Measurements from ENCODE around the gene STAC3.
A peak's percentile ranks its signal among the peaks of the same experiment; 100 is the strongest.

The STAC3 gene

GRCh38 chr12:57222286-57223190, 28.4 kb downstream of the STAC3 start:
- DNase-seq (ENCODE audit: low read depth) = no peak

DNA sequence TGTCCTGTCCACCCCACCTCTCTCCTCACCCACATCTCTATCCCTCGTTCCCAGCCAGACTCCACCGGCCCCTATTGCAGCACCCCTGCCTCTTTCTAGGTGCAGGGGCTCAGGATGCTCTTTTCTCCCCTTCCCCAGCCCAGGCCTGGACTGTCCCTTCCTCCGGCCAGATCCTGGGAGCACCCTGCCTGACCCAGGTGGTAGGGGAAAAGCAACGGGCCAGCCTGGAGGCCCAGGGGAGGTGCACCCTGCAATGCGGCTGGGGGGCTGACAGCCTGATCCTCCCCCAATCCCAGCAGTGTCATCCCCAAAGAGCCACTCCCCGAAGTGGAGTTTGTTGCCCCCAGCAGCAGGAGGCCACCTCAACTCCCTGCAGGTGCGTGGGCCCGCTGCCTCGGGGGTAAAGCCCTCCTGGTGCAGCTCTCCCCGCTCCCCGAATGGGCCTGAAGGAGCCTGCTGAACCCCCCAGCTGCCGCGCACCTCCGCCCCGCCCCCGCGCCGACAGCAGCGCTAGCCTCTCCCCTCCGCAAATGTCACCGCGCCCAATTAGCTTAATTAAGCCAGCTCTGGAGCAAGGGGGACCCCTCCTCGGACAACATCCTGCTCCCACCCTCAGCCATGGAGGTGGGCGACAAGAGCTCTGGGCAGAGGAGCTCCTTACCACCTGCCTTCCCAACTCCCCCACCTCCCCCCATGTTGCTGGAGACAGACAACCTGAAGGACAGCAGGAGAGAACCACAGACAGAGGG, 29.6 kb downstream of the STAC3 start:
- DNase-seq (ENCODE audit: low read depth) = no peak

- no peak for DNase-seq (ENCODE audit: low read depth)
Measured at GRCh38 chr12:57220770-57221168, 30.2 kb downstream of the STAC3 start.

DNA sequence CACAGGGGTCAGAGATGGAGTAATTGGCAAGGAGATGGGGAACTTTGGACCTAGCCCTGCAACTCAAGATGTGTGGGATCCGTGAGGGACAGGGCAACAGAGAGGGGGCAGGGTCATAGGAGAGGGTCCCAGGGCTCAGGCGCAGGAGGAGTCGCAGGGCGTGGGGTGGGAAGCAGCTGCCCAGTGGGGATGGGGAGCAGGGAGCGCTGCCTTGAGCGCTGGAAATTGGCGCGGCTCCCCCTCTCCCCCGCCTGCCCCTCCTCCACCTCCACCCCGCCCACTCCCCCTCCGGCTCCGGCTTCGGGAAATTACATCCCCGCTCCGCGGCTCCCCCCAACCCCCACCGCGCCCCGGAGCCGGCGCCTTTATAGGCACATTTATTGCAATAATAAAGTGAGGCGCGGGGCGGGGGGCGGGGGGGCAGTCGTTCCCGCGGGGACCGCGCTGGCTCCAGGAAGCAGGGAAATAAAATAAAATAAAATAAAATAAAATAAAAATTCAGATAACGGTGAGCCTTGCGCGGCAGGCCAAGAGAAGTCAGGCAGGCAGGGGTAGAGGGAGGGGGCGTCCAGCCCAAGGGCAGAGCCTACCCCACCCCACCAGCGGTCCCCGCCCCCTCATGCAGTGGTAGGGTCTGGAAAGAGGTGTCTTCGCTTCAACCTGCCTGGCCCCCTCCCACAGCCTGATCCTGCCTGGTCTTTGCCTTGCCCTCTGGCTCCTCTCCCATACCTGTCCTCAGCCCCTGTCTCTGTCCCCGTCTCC, 30.8 kb downstream of the STAC3 start:
- no peak for DNase-seq (ENCODE audit: low read depth)

GRCh38 chr12:57219205-57219992, 31.6 kb downstream of the STAC3 start:
- DNase-seq (ENCODE audit: low read depth) = no peak

- DNase-seq (ENCODE audit: low read depth) = no peak
Measured at GRCh38 chr12:57218030-57218853, 32.7 kb downstream of the STAC3 start.

DNA sequence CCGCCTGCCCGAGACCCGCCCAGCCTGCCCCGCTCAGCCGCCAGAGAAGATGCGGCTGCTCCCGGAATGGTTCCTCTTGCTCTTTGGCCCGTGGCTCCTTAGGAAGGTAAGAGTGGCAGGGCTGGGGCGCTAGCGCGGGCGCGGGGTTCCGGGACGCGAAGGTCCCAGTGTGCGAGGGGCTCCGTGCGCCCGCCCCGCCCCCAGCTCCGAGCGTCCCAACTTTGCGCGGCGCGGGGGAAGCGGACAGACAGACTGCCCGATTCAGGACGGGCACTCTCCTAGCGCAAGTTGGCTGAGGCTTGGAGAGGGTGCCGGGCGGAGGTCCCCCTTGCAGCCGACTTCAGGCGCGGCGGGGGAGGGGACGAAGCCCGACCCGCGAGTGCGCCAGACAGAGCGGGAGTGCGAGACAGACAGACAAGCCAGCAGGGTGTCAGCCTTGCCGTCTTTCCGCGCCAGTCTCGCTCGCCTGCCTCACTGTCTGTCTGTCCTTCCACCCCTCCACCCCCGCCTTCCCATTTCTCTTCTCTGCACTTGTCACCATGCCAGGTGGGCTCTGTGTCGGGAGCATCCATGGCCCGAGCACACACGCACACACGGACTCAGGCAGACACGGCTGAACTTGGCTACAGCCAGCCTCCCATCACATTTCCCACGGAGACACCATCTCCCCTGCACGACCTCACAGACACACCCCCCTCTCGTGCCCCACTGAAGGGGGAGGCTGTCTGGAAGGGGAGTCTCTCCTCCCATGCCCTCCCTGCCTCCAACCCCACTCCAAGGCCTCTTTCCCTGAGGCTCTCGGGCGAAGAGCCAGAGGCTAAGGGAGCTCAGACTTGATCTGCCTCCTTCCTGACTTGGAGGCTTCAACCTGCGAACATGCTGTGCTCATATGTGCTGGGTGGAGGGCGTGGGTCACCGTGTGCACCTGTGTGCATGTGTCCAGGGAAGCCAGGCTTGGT, 33.8 kb downstream of the STAC3 start:
- no peak for DNase-seq (ENCODE audit: low read depth)

DNA sequence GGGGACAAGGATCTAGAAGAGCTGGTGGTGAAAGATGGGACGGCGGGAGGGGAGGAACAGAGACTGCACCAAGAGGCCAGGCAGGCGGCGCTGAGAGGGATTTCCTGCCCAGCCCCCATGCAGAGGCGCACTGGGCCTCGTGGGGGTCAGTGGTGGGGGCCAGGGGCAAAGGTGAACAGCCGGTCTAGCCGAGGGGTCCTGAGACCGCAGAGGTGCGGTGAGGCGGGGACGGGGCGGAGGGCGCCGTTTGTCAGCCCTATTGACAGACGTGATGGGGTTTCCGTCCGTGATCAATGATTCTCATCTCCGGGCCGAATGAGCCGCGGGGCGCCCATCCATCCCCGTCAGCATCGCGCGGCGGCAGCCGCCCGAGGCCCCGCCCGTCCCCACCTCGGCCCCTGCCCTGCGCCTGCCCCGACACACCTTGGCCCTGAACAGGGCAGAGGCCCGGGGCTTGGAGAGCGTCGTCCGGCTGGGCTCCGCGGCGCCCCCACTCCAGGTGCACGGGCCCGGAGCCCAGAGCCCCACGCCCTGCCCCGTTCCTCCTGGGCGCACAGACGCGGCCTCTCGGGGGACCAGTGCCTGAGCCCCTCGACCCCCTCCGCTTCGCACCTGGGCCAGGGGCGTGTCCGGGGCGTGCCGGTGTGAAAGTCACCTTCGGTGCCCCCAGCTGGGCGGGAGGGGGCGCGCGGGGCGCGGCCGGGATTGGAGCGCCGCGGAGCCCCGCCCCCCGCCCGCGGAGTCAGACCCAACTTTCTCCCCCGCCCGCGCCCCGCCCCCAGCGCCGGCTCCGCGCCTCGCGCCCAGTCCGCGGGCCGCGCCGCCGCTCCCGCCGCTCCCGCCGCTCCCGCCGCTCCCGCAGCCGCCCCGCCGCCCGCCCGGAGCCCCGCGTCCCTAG, 34.7 kb downstream of the STAC3 start, which contains the start of gene NXPH4:
NXPH4 (plus strand) TSS at position 781 of the 898 bp plus-strand sequence. CDS start 176 bp downstream, outside the sequence.
- no peak for DNase-seq (ENCODE audit: low read depth)

DNA sequence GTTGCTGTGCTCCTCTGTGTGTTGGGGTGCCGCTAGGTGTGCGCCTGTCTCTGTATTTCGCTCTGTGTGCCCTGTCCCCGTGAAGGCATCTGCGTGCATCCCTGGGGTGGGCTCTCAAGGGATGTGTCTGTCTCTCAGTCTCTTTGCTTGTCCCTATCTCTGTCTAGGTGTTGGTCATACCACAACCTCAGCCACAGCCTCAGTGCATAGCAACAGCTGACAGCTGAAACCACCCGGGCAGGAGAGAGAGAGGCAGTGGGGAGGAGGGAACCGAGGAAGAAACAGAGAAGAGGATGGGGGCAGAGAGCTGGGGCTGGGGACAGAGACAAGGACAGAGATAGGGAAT, 35.3 kb downstream of the STAC3 start:
- no peak for DNase-seq (ENCODE audit: low read depth)

DNA sequence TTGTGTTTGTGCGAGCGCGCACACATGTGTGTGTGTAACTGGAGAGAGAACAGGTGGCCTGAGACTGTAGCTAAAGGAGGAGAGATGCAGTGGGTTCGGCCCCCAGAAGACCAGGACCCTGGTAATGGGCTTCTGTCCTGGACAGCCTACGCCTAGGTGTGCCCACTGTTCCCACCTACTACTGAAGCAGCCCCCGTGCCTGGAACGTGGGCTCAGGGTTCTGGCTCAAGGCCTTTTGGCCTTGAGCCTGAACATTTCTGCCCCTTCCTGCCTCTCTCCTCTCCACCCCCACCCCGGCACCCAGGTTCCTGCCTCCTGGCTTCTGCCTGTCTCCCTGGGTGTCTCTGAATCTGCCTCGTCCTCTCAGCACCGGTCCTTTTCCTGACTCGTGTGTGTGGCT, 35.9 kb downstream of the STAC3 start:
- no peak for DNase-seq (ENCODE audit: low read depth)

DNA sequence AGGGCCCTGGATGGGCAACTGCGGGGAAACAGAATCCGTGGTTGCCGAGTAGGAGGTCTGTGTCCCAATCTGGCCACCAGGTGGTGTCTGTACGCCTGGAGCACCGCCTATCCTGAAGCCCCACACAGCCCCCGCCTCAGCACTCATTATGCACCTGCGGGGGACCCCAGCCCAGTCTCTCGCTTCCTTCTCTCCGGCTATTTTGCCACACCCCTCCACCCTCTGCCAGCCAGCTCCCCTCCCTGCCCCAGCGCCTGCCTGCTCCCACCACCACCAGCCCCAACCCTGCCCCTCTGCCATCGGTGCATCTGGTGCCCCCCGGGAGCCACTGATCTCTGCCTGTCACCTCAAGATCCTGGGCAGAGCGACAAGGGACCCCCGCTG, 36.6 kb downstream of the STAC3 start:
- no peak for DNase-seq (ENCODE audit: low read depth)

DNA sequence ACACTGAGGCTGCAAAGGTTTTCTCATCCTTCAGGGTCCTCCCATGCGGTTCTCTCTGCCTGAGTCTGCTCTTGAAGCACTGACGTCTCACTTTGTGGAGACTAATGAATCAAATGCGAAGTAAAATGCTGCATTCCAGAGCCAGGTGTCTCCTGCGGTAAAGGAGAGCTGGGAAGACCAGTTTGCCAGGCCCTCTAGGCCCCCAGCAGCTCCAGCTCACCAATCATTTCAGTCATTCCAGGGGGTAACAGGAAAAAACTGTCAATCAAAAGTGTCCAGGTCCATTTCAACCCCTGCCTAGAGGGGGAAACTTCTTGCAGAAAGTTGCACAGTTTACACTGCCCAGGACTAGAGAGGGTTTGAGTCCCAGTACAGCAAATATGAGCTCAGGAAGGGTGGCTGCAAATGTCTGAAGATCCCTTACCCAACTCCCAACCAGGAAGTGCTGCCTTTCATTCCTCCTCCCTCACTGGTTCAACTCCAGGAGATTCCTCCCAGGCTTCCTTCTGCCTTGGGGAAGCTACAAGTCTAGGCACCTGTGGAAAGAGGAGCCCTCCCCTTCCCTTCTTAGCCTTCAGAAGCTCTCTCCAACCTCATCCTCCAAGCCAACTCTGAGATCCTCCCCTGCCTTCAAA, 37.1 kb downstream of the STAC3 start:
- DNase-seq (ENCODE audit: low read depth) = no peak

GRCh38 chr12:57213058-57213715, 37.8 kb downstream of the STAC3 start:
- DNase-seq (ENCODE audit: low read depth) = peak; percentile 77

DNA sequence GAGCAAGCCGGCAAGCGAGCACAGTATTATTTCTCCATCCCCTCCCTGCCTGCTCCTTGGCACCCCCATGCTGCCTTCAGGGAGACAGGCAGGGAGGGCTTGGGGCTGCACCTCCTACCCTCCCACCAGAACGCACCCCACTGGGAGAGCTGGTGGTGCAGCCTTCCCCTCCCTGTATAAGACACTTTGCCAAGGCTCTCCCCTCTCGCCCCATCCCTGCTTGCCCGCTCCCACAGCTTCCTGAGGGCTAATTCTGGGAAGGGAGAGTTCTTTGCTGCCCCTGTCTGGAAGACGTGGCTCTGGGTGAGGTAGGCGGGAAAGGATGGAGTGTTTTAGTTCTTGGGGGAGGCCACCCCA, 38.3 kb downstream of the STAC3 start:
- DNase-seq (ENCODE audit: low read depth) = no peak

GRCh38 chr12:57211791-57212700, 38.9 kb downstream of the STAC3 start:
- DNase-seq (ENCODE audit: low read depth) = no peak

DNA sequence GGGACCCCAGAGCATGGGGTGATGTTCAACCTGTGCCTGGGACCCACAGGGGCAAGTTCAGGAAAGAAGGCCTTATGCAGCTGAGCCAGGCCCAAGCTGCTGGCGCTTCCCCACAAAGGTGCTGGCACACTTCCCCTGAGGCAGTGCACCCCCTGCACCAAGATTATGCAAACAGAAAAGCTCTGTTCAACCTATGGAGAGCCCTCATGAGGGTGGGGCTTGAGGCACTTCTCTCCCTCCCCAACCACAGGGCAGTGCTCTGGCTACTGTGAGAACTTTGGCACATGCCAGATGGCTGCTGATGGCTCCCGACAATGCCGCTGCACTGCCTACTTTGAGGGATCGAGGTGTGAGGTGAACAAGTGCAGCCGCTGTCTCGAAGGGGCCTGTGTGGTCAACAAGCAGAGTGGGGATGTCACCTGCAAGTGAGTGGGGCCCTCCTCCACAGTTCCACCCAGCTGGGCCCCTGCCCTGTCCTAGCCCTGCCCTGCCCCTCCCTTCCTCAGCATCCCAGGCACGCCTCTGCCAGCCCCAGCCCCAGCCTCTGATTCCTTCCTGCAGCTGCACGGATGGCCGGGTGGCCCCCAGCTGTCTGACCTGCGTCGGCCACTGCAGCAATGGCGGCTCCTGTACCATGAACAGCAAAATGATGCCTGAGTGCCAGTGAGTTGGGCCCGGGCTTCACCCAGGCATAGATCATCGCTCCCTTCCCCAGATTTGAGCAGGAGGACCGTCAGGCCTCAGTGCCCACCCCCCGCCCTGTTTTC, 39.9 kb downstream of the STAC3 start:
- DNase-seq (ENCODE audit: low read depth) = no peak

All from stromal cell of bone marrow (primary cell).